Dedifferentiated amniotic fluid mesenchymal stem cell (primary cell): ENCODE measurements around the gene CAMKMT.

Experiments
- DNase-seq: peaks from one replicate; pipeline ENCODE4 v3.0.0-alpha.2; 2016; ENCODE audit errors: extremely low spot score

CAMKMT gene

GRCh38 chr2:44596537-44597320 lies 235.0 kb downstream of the CAMKMT start:
- no peak for DNase-seq

DNA sequence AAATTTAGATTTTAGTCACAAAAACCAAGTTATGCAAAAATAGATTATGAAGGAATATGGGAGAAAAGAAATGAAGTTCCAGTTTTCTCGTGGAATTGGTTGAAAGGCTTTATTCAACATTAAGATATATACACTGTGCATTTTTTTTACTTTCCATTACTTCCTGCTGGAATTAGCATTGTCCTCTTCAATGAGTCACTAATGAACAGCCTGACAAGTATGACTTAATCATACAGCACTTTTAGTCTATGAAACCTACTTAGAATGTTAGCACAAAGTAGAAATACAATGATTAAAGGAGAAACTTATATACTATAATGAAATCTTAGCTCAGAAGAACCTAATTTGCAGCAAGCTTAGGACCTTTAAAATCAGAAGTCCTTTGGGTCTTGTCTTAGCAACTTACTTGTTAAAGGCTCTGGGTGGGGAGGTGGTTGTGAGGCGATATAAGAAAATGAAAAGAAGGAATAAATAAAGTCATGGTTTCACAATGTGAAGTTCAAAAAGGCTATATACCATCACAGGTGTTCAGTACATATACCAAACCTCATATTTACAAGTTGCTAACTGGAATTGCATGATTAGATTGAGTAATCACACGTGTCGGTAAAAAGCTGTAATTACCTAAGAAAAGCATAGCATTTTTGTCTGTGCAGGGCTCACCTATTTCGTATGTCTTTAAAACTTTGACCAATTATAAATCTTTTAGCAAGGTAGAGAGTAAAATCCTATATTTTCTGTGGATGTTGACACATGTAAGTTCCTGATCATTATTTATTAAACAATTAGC lies 236.8 kb downstream of the CAMKMT start:
- no peak for DNase-seq

DNA sequence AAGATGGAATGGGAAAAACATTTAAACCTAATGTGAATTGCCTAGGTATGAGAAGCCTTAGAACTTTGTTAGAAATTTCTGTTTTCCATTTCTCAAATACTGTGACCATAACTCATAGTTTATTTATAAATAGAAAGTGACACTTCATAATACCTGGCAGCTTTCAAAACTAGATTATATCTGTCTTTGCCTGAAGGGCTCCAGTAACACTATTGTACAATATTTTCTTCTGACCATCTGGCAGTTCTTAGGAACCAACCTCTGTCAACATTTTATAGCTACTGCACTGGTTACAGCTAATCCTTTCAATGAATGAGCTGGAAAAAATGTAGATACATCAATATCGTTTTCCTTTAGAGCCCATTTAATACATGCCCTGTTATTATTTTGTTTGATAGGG lies 237.4 kb downstream of the CAMKMT start:
- no peak for DNase-seq

GRCh38 chr2:44602446-44602845 lies 240.7 kb downstream of the CAMKMT start:
- no peak for DNase-seq

- DNase-seq, result no peak
Observed at GRCh38 chr2:44605511-44605910, 243.8 kb downstream of the CAMKMT start.

GRCh38 chr2:44612276-44612675 lies 250.5 kb downstream of the CAMKMT start:
- no peak for DNase-seq

GRCh38 chr2:44614940-44615339 lies 253.2 kb downstream of the CAMKMT start:
- no peak for DNase-seq

DNA sequence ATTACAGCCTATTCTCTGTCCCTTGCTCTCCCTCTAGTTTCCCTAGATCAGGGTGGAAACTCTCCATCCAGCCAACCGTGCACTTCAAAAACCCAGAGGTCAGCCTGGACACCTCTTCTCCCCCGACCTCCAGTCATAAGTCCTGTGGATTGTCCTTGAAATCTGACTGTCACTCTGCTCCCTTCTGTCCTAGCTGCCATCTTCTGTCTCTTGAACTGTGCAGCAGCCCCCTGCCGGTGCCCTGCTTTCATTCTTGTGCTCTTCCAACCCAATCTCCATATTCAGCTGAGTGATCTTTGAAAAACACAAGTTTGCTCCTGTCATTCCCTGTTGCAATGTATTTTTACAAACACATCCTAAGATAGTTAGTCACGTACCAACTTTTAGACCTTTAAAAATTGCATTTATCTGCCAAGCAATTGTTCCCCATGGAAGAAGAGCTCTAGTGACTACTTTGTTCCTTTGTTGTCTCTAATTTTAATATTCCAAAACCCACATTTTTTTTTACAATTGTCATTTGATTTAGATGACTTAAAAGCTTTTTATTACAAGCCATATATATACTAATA lies 254.3 kb downstream of the CAMKMT start:
- DNase-seq, result no peak

DNA sequence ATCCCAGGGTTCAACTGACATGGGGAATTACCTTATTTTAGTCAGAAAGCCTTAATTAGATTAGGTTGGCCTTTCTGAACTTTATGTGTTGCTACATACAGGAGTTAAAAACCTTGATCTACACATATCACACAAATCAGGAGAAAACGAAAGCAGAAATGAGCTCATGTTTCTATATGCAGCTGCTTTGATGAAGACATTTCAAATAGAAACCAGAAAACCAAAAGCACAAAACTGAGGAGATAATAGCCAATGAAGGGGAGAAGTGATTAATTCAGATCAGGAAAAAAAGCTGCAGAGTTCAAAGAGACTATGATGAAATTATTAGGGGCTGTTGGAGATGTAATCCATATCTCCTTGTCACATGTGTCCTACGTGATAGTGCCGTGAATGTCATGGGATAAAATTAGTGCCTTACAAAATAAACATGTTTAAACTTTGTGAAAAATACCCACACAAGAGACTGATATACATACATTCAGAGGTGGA lies 255.0 kb downstream of the CAMKMT start:
- no peak for DNase-seq

GRCh38 chr2:44618251-44619023 lies 256.7 kb downstream of the CAMKMT start:
- no peak for DNase-seq

- DNase-seq, result no peak
Observed at GRCh38 chr2:44620189-44620990, 258.6 kb downstream of the CAMKMT start.

DNA sequence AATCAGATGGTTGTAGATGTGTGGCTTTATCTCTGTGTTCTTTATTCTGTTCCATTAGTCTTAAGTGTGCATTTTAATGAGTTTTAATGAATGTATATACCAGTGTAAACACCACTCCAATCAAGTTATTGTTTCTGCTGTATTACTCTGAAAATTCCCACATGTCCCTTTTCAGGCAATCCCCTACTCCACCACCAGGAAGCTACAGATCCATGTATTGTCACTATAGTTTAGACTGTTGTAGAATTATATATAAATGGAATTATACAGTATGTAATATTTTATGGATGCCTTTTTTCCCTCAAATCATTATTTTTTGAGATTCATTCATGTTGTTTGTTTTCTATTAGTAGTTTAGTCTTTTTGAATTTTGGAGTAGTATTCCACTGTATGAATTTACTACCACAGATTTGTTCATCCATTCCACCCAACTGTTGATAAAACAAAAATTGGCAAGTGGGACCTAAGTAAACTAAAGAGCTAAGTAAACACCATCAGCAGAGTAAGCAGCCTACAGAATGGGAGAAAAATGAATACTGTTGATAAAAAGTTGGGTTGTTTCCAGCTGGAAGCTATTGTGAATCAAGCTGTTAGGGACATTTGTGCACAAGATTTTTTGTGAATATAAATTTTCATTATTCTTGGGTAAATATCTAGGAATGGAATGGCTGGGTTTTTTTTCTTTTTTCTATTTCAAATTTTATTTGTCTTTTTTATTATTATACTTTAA lies 262.0 kb downstream of the CAMKMT start:
- no peak for DNase-seq

DNA sequence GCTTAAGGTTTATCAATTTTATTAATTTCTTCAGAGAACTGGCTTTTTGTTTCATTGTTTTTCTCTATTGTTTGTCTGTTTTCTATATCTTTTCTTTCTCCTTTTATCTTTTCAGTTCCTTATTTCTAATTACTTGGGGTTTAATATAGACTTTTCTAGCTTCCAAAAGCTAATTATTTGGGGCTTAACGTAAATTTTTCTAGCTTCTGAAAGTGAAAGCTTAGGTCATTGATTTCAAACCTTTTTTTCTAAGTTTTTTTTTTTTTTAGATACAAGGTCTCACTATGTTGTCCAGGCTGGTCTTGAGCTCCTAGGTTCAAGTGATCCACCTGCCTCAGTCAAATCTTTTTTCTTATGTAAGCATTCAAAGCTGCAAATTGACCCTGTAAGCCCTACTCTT lies 266.6 kb downstream of the CAMKMT start:
- DNase-seq, result no peak

DNA sequence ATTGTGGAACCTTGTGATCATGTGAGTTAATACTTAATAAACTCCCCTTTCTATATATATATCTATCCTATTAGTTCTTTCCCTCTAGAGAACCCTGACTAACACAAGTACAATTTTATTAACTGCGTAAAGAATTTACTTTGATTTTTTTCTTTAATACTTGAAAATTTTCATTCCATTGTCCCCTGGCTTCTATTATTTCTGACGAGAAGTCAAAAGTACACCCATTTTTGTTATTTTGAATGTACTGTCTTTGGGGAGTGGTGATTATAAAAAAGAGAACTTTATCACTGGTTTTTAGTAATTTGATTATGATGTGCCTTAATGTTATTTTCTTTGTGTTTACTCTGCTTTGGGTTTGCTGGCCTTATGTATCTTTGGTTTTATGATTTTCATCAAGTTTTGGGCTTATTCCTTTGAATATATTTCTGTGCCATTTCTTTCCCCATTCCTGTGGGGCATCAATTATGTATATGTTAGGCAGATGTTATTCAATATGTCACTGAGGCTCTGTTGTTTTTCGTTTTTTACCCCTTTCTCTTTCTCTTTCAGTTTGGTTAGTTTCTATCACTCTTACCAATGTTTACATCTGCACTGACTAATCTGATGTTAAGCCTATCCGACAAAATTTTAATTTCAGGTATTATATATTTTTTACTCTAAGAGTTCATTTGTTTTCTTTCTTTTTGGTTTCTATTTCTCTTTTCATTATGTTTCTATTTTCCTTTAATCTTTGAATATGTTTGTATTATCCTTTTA lies 271.4 kb downstream of the CAMKMT start:
- DNase-seq, result no peak

GRCh38 chr2:44635725-44636124 lies 274.0 kb downstream of the CAMKMT start:
- DNase-seq, result no peak

DNA sequence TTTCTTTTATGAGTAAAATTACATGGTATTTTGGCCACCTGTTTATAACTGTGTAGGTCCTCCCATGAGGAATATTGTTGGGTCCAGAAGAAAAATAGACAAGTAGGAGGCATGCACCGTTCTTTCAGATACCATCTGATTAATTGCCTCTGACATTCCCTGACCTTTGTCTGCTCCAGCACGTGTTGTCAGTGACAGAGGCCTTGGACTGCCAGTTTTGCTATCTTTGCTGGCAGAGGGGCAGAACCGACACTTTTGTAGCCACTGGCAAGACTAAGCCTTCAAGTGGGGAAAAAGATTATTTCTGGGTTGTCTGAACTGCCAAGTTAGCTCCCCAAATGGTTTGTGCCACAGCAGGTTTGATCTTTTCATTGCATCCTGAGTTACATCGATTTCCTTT lies 276.9 kb downstream of the CAMKMT start:
- DNase-seq, result no peak

GRCh38 chr2:44639399-44639798 lies 277.7 kb downstream of the CAMKMT start:
- no peak for DNase-seq

GRCh38 chr2:44642123-44642857 lies 280.5 kb downstream of the CAMKMT start:
- no peak for DNase-seq

DNA sequence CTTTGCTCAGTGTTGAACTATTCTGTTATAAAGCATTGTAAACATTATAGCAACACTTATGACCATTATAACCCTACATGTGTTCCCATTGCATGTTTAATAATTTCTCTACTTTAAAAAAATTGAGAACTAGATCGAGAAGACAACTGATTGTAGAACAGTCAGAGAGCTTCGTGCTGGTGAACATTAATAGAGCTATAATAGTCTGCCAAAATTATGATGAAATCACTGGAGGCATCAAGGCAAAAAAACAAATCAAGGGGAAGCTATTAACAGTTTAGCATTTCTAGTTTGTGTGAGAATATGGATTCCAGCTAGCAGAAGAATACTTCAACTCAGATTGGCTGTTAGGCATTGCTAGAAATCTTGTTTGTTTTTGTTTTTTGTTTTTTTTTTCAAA lies 284.2 kb downstream of the CAMKMT start:
- DNase-seq, result no peak
